AG04449 (cell line): ENCODE data around the gene FCRL3.

Experiments
- CTCF ChIA-PET: fragments of 350-600 bp; formaldehyde crosslinking; extraction: SDS; loops from one replicate; lab custom pipeline; 2021; ENCODE audit warnings: antibody characterized with exemption; lab: Yijun Ruan, JAX
- POLR2A ChIA-PET: fragments of 400-600, 350-600 bp; formaldehyde crosslinking; extraction: SDS; loops from one replicate; lab custom pipeline; 2020; ENCODE audit warnings: antibody characterized with exemption, inconsistent platforms; lab: Yijun Ruan, JAX
- DNase-seq: peaks from one replicate; pipeline ENCODE4 v3.0.0-alpha.2; 2010; ENCODE audit warnings: low read depth, low spot score
- H3K4me3 ChIP-seq: 2 replicates; pipeline ENCODE4 v1.5.1; 2011; ENCODE audit warnings: low read depth, mild to moderate bottlenecking, control low read depth, low read length
- CTCF ChIP-seq: IDR thresholded peaks from one replicate; pipeline ENCODE4 v1.5.1; 2011; ENCODE audit warnings: mild to moderate bottlenecking, moderate library complexity, low read length, control low read depth, inconsistent platforms; ENCODE audit not compliant: insufficient read depth; ENCODE audit errors: missing control alignments

Gene FCRL3

GRCh38 chr1:157704878-157705277 is 4.3 kb upstream of the FCRL3 start:
- CTCF ChIA-PET: no interaction called here
- POLR2A ChIA-PET: no interaction called here
- no peak for TF ChIP-seq CTCF
- DNase-seq: no peak
- H3K4me3 ChIP-seq: no peak overlapping the region

GRCh38 chr1:157703981-157704380 is 3.4 kb upstream of the FCRL3 start:
- ChIA-PET POLR2A (no interaction called here), CTCF (no interaction called here)
- no peak for DNase-seq
- TF ChIP-seq CTCF: no peak
- no peak overlapping the region for H3K4me3 ChIP-seq

- DNase-seq: no peak
- ChIA-PET POLR2A (no interaction called here), CTCF (no interaction called here)
- no peak overlapping the region for H3K4me3 ChIP-seq
- no peak for TF ChIP-seq CTCF
Observed at GRCh38 chr1:157702308-157702825, 1.8 kb upstream of the FCRL3 start.

- CTCF ChIA-PET: interaction anchor here (1.5 kb wide), 1 partner anchor 9 kb away, joined by 4 read pairs; no protein-coding TSS in a partner anchor
- POLR2A ChIA-PET: no interaction called here
Observed at GRCh38 chr1:157700305-157700704, 264 bp downstream of the FCRL3 start.

GRCh38 chr1:157697781-157698569 is 2.6 kb downstream of the FCRL3 start:
- no peak for DNase-seq
- H3K4me3 ChIP-seq: no peak overlapping the region
- CTCF ChIA-PET: no interaction called here
- POLR2A ChIA-PET: no interaction called here
- TF ChIP-seq CTCF: no peak

More at GRCh38 chr1:157700305-157700704, 264 bp downstream of the FCRL3 start:
- DNase-seq: no peak
- no peak for TF ChIP-seq CTCF
- no peak overlapping the region for H3K4me3 ChIP-seq

GRCh38 chr1:157696966-157697628 is 3.5 kb downstream of the FCRL3 start:
- ChIA-PET POLR2A (no interaction called here), CTCF (no interaction called here)
- no peak for DNase-seq
- H3K4me3 ChIP-seq: no peak overlapping the region
- no peak for TF ChIP-seq CTCF
